GM23338 (cell line): ENCODE results near the gene FILIP1.

Source experiments
- CREB1 ChIP-seq: fragments of 250-450 bp; sonication (Bioruptor Pico); IDR thresholded peaks from 2 replicates; pipeline ENCODE4 v1.5.0; 2020; ENCODE audit warnings: low read depth, mild to moderate bottlenecking, moderate library complexity
- EZH2 ChIP-seq: fragments of 200-600 bp; sonication (generic); IDR thresholded peaks from one replicate; pipeline ENCODE4 v1.8.0; 2017; ENCODE audit warnings: antibody characterized with exemption, mild to moderate bottlenecking, low read depth; ENCODE audit not compliant: unreplicated experiment
- EZH2phosphoT487 ChIP-seq: fragments of 200-600 bp; sonication (generic); IDR thresholded peaks from one replicate; pipeline ENCODE4 v1.8.1; 2018; ENCODE audit warnings: antibody characterized with exemption; ENCODE audit not compliant: unreplicated experiment
- JUNB ChIP-seq: IDR thresholded peaks from one replicate; pipeline ENCODE4 v1.6.1; 2016; ENCODE audit warnings: antibody characterized with exemption; ENCODE audit not compliant: unreplicated experiment
- POLR2AphosphoS5 ChIP-seq: IDR thresholded peaks from 2 replicates; pipeline ENCODE4 v1.6.1; 2016; ENCODE audit warnings: antibody characterized with exemption, low read depth
- ZNF114 ChIP-seq: fragments of 250-450 bp; sonication (Bioruptor Pico); IDR thresholded peaks from 2 replicates; pipeline ENCODE4 v1.5.0; 2020; ENCODE audit warnings: mild to moderate bottlenecking, moderate library complexity
- TF ChIP-seq, protein P1 (sequence below), 2 experiments: fragments of 200-600 bp in 1 of 2; sonication (generic) in 1 of 2; conservative IDR thresholded peaks; 2 replicates each; pipeline versions ENCODE4 v1.5.1 to v1.6.1; 2016 to 2017; ENCODE audit warnings: antibody characterized with exemption in 2 of 2, low read depth in 2 of 2, mild to moderate bottlenecking in 2 of 2, moderate library complexity in 1 of 2
- TF ChIP-seq, protein P2 (sequence below): IDR thresholded peaks from one replicate; pipeline ENCODE4 v1.6.1; 2018; ENCODE audit warnings: antibody characterized with exemption; ENCODE audit not compliant: unreplicated experiment
- TF ChIP-seq, protein P3 (sequence below): IDR thresholded peaks from 2 replicates; pipeline ENCODE4 v1.6.1; 2016; ENCODE audit warnings: antibody characterized with exemption

- no peak for TF ChIP-seq EZH2
- TF ChIP-seq, protein P1, sequence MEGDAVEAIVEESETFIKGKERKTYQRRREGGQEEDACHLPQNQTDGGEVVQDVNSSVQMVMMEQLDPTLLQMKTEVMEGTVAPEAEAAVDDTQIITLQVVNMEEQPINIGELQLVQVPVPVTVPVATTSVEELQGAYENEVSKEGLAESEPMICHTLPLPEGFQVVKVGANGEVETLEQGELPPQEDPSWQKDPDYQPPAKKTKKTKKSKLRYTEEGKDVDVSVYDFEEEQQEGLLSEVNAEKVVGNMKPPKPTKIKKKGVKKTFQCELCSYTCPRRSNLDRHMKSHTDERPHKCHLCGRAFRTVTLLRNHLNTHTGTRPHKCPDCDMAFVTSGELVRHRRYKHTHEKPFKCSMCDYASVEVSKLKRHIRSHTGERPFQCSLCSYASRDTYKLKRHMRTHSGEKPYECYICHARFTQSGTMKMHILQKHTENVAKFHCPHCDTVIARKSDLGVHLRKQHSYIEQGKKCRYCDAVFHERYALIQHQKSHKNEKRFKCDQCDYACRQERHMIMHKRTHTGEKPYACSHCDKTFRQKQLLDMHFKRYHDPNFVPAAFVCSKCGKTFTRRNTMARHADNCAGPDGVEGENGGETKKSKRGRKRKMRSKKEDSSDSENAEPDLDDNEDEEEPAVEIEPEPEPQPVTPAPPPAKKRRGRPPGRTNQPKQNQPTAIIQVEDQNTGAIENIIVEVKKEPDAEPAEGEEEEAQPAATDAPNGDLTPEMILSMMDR (conservative IDR thresholded peaks at IDR 0.05; ENCODE audit: low read depth in 2 of 2), result no peak
- TF ChIP-seq POLR2AphosphoS5, result no peak
- TF ChIP-seq, protein P2, sequence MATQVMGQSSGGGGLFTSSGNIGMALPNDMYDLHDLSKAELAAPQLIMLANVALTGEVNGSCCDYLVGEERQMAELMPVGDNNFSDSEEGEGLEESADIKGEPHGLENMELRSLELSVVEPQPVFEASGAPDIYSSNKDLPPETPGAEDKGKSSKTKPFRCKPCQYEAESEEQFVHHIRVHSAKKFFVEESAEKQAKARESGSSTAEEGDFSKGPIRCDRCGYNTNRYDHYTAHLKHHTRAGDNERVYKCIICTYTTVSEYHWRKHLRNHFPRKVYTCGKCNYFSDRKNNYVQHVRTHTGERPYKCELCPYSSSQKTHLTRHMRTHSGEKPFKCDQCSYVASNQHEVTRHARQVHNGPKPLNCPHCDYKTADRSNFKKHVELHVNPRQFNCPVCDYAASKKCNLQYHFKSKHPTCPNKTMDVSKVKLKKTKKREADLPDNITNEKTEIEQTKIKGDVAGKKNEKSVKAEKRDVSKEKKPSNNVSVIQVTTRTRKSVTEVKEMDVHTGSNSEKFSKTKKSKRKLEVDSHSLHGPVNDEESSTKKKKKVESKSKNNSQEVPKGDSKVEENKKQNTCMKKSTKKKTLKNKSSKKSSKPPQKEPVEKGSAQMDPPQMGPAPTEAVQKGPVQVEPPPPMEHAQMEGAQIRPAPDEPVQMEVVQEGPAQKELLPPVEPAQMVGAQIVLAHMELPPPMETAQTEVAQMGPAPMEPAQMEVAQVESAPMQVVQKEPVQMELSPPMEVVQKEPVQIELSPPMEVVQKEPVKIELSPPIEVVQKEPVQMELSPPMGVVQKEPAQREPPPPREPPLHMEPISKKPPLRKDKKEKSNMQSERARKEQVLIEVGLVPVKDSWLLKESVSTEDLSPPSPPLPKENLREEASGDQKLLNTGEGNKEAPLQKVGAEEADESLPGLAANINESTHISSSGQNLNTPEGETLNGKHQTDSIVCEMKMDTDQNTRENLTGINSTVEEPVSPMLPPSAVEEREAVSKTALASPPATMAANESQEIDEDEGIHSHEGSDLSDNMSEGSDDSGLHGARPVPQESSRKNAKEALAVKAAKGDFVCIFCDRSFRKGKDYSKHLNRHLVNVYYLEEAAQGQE, result no peak
- no peak for TF ChIP-seq ZNF114 (CRISPR knock-in tag)
- no peak for TF ChIP-seq EZH2phosphoT487
- TF ChIP-seq, protein P3, sequence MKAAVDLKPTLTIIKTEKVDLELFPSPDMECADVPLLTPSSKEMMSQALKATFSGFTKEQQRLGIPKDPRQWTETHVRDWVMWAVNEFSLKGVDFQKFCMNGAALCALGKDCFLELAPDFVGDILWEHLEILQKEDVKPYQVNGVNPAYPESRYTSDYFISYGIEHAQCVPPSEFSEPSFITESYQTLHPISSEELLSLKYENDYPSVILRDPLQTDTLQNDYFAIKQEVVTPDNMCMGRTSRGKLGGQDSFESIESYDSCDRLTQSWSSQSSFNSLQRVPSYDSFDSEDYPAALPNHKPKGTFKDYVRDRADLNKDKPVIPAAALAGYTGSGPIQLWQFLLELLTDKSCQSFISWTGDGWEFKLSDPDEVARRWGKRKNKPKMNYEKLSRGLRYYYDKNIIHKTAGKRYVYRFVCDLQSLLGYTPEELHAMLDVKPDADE, result no peak
- TF ChIP-seq CREB1 (CRISPR knock-in tag), result no peak
- no peak for TF ChIP-seq JUNB
These were observed 8.2 kb upstream of the FILIP1 start for GRCh38 chr6:75501756-75502155.
